ENCODE data around the gene LHFPL5. TPM values are rescaled to one million over a fixed set of nuclear protein-coding genes. Genes with fewer than 3 reads are reported as not detected.

Gene LHFPL5
- total and polyA plus RNA-seq, 2 of the 13 experiments (the other 11 are each of a cell fraction or from before 2014, with no cell fraction given): 0.03 TPM; not detected in 1

GRCh38 chr6:35769211-35769610 is 35.9 kb upstream of the LHFPL5 start:
- no peak overlapping the region for H2AFZ ChIP-seq (ENCODE audit: low read length)
- DNase-seq (ENCODE audit: low spot score) (no peak), ATAC-seq (no peak), FAIRE-seq (no peak)
- BruUV-seq (replicated peaks): no TSS peak
- H3K27ac ChIP-seq (ENCODE audit: extremely low read length, insufficient read depth, low read length): no peak overlapping the region
- no peaks in the 10 kb centered on the region for H3K36me3 ChIP-seq (replicated peaks in 1 of 2; ENCODE audit: control insufficient read depth in 1 of 2, insufficient read depth in 2 of 2, low read length in 2 of 2)
- no peaks in the 10 kb centered on the region for H3K9me3 ChIP-seq (ENCODE audit: low read length)
- 34% methylated on average over 4 of the region's 4 CpGs for WGBS (ENCODE audit: low lambda C conversion rate)
- peaks cover 7% of the 10 kb centered on the region; the same call in 1 of the 2 replicates for H3K4me1 ChIP-seq (ENCODE audit: insufficient read depth, low read length)
- CTCF ChIA-PET (ENCODE audit: low intra/inter-chr PET ratio, low total read pairs): no interaction called here
- POLR2A ChIA-PET: no interaction called here
- no peak overlapping the region for H3K4me2 ChIP-seq (ENCODE audit: low read depth, low read length)
- no peak overlapping the region for H3K9ac ChIP-seq (ENCODE audit: insufficient read depth, low read depth, low read length)
- H3K27me3 ChIP-seq (ENCODE audit: control insufficient read depth in 1 of 2, insufficient read depth in 2 of 2, low read length in 2 of 2): peaks cover 0 to 27% of the 10 kb centered on the region in 2 experiments; a peak in 2 of 5 replicates
- TF ChIP-seq HNRNPL (IDR thresholded peaks at IDR 0.05; ENCODE audit: low read depth, low read length) (no peak), ZNF317 (CRISPR knock-in tag; IDR thresholded peaks at IDR 0.05) (no peak), FOXK1 (CRISPR knock-in tag; IDR thresholded peaks at IDR 0.05; ENCODE audit: borderline replicate concordance, low read depth) (no peak), CENPX (CRISPR knock-in tag; IDR thresholded peaks at IDR 0.05) (no peak), KLF13 (CRISPR knock-in tag; IDR thresholded peaks at IDR 0.05) (no peak), KLF6 (CRISPR knock-in tag; IDR thresholded peaks at IDR 0.05) (no peak), JUNB (CRISPR knock-in tag; IDR thresholded peaks at IDR 0.05; ENCODE audit: borderline replicate concordance) (no peak), ZNF674 (CRISPR knock-in tag; IDR thresholded peaks at IDR 0.05; ENCODE audit: low read depth) (no peak), ZEB1 (IDR thresholded peaks at IDR 0.05; ENCODE audit: insufficient replicate concordance, low read depth) (no peak)
- H3K79me2 ChIP-seq (ENCODE audit: insufficient read depth, low read length): no peaks in the 10 kb centered on the region
- intact Hi-C loops (cut with micrococcal nuclease; ENCODE audit: unreplicated experiment): no loop called here
- H3K4me3 ChIP-seq (replicated peaks in 1 of 3; ENCODE audit: insufficient read depth in 1 of 3, low read depth in 2 of 3, low read length in 3 of 3): no peak overlapping the region
- H4K20me1 ChIP-seq (ENCODE audit: insufficient read depth, low read length): no peaks in the 10 kb centered on the region
- in situ Hi-C loops (cut with HindIII; ENCODE audit: extremely low pct_ligation_motif_present, low pct_unique_long_range_greater_than_20kb): no loop called here

- in situ Hi-C loops (cut with HindIII; ENCODE audit: extremely low pct_ligation_motif_present, low pct_unique_long_range_greater_than_20kb): no loop called here
- no peaks in the 10 kb centered on the region for H3K4me1 ChIP-seq (ENCODE audit: insufficient read depth, low read length)
- H3K79me2 ChIP-seq (ENCODE audit: insufficient read depth, low read length): no peaks in the 10 kb centered on the region
- FAIRE-seq: no peak
- no TSS peak for BruUV-seq (replicated peaks)
- H3K9ac ChIP-seq (ENCODE audit: insufficient read depth, low read depth, low read length): no peak overlapping the region
- 0% methylated on average over 2 of the region's 5 CpGs for WGBS (ENCODE audit: low lambda C conversion rate)
- H3K4me3 ChIP-seq (replicated peaks in 1 of 3; ENCODE audit: insufficient read depth in 1 of 3, low read depth in 2 of 3, low read length in 3 of 3): no peak overlapping the region
- DNase-seq (ENCODE audit: low spot score): no peak
- no peaks in the 10 kb centered on the region for H3K9me3 ChIP-seq (ENCODE audit: low read length)
- intact Hi-C loops (cut with micrococcal nuclease; ENCODE audit: unreplicated experiment): no loop called here
- H3K4me2 ChIP-seq (ENCODE audit: low read depth, low read length): no peak overlapping the region
- peaks cover 0 to 32% of the 10 kb centered on the region in 2 experiments; a peak in 4 of 5 replicates for H3K27me3 ChIP-seq (ENCODE audit: control insufficient read depth in 1 of 2, insufficient read depth in 2 of 2, low read length in 2 of 2)
- H3K27ac ChIP-seq (ENCODE audit: extremely low read length, insufficient read depth, low read length): no peak overlapping the region
- H4K20me1 ChIP-seq (ENCODE audit: insufficient read depth, low read length): no peaks in the 10 kb centered on the region
- CTCF ChIA-PET (ENCODE audit: low intra/inter-chr PET ratio, low total read pairs): no interaction called here
- POLR2A ChIA-PET: no interaction called here
- peak; percentile 44 for ATAC-seq
- no peaks in the 10 kb centered on the region for H3K36me3 ChIP-seq (replicated peaks in 1 of 2; ENCODE audit: control insufficient read depth in 1 of 2, insufficient read depth in 2 of 2, low read length in 2 of 2)
- H2AFZ ChIP-seq (ENCODE audit: low read length): no peak overlapping the region
- TF ChIP-seq ZNF496 (CRISPR knock-in tag; IDR thresholded peaks at IDR 0.05; ENCODE audit: insufficient replicate concordance) (no peak), ZNF609 (CRISPR knock-in tag; IDR thresholded peaks at IDR 0.05; ENCODE audit: borderline replicate concordance) (no peak), ZNF30 (CRISPR knock-in tag; IDR thresholded peaks at IDR 0.05) (no peak), ZNF251 (CRISPR knock-in tag; IDR thresholded peaks at IDR 0.05) (no peak), MAZ (IDR thresholded peaks at IDR 0.05; ENCODE audit: borderline replicate concordance, low read depth, low read length) (no peak), MAZ (CRISPR knock-in tag; IDR thresholded peaks at IDR 0.05; ENCODE audit: low read depth) (no peak), ZSCAN20 (CRISPR knock-in tag; IDR thresholded peaks at IDR 0.05; ENCODE audit: borderline replicate concordance) (no peak), PAF1 (CRISPR knock-in tag; IDR thresholded peaks at IDR 0.05) (no peak), RAD51 (IDR thresholded peaks at IDR 0.05; ENCODE audit: borderline replicate concordance) (no peak)
These were observed 33.9 kb upstream of the LHFPL5 start for GRCh38 chr6:35771343-35771627.
